Parathyroid adenoma (tissue), 2 donors: ENCODE data around the gene MPV17.

Source experiments
- H2AFZ ChIP-seq: fragments of 300-600 bp; sonication (generic); one replicate; pipeline ENCODE4 v1.7.0; 2017; ENCODE audit warnings: antibody characterized with exemption, mild to moderate bottlenecking
- H3K27ac ChIP-seq: fragments of 300-600 bp; sonication (generic); one replicate; pipeline ENCODE4 v1.7.0; 2017
- H3K27me3 ChIP-seq: fragments of 300-600 bp; sonication (generic); one replicate; pipeline ENCODE4 v1.7.0; 2017; ENCODE audit warnings: low read length; ENCODE audit not compliant: control insufficient read depth, insufficient read depth
- H3K36me3 ChIP-seq: fragments of 300-600 bp; sonication (generic); one replicate; pipeline ENCODE4 v1.7.0; 2017; ENCODE audit warnings: low read length; ENCODE audit not compliant: control insufficient read depth, insufficient read depth
- H3K4me1 ChIP-seq: fragments of 300-600 bp; sonication (generic); one replicate; pipeline ENCODE4 v1.7.0; 2017; ENCODE audit warnings: control low read depth
- H3K4me2 ChIP-seq: fragments of 300-600 bp; sonication (generic); one replicate; pipeline ENCODE4 v1.7.0; 2017; ENCODE audit warnings: low read length
- H3K4me3 ChIP-seq: fragments of 300-600 bp; sonication (generic); one replicate; pipeline ENCODE4 v1.7.0; 2017; ENCODE audit warnings: low read depth, low read length
- H3K79me2 ChIP-seq: fragments of 300-600 bp; sonication (generic); one replicate; pipeline ENCODE4 v1.7.0; 2017; ENCODE audit warnings: control low read depth
- H3K9ac ChIP-seq: fragments of 300-600 bp; sonication (generic); one replicate; pipeline ENCODE4 v1.7.0; 2017; ENCODE audit warnings: mild to moderate bottlenecking
- H3K9me3 ChIP-seq: fragments of 300-600 bp; sonication (generic); one replicate; pipeline ENCODE4 v1.7.0; 2017; ENCODE audit warnings: low read length; ENCODE audit not compliant: control insufficient read depth
- CTCF ChIP-seq: fragments of 300-600 bp; sonication (generic); IDR thresholded peaks from one replicate; pipeline ENCODE4 v1.7.0; 2017; ENCODE audit warnings: antibody characterized with exemption, mild to moderate bottlenecking
- donor health status: primary hyperparathyroidism.

Gene MPV17

GRCh38 chr2:27314709-27315108 is 8.2 kb downstream of the MPV17 start:
- Histone ChIP-seq H3K4me3 (no peak overlapping the region), H3K27ac (no peak overlapping the region), H3K36me3 (no peaks in the 10 kb centered on the region), H3K4me1 (no peaks in the 10 kb centered on the region), H3K9me3 (no peaks in the 10 kb centered on the region), H3K9ac (no peak overlapping the region), H2AFZ (no peak overlapping the region), H3K4me2 (no peak overlapping the region), H3K79me2 (peaks cover 3% of the 10 kb centered on the region), H3K27me3 (no peaks in the 10 kb centered on the region)
- TF ChIP-seq CTCF: no peak

- no peaks in the 10 kb centered on the region for H3K4me1 ChIP-seq
- no peaks in the 10 kb centered on the region for H3K27me3 ChIP-seq
Measured at GRCh38 chr2:27313882-27314645, 8.8 kb downstream of the MPV17 start.

GRCh38 chr2:27312152-27312551 is 10.7 kb downstream of the MPV17 start:
- H2AFZ ChIP-seq: no peak overlapping the region
- H3K27ac ChIP-seq: no peak overlapping the region
- H3K4me2 ChIP-seq: no peak overlapping the region
- H3K9me3 ChIP-seq: no peaks in the 10 kb centered on the region
- peaks cover 3% of the 10 kb centered on the region for H3K79me2 ChIP-seq
- H3K4me3 ChIP-seq: no peak overlapping the region
- H3K36me3 ChIP-seq: no peaks in the 10 kb centered on the region
- peaks cover 3% of the 10 kb centered on the region for H3K4me1 ChIP-seq
- peaks cover 5% of the 10 kb centered on the region for H3K27me3 ChIP-seq
- no peak overlapping the region for H3K9ac ChIP-seq
- TF ChIP-seq CTCF: no peak

More at GRCh38 chr2:27313882-27314645, 8.8 kb downstream of the MPV17 start:
- no peaks in the 10 kb centered on the region for H3K9me3 ChIP-seq
- no peak for TF ChIP-seq CTCF
- no peak overlapping the region for H3K4me3 ChIP-seq
- H3K36me3 ChIP-seq: no peaks in the 10 kb centered on the region
- H3K27ac ChIP-seq: no peak overlapping the region
- H3K9ac ChIP-seq: no peak overlapping the region
- no peak overlapping the region for H2AFZ ChIP-seq
- H3K79me2 ChIP-seq: peaks cover 3% of the 10 kb centered on the region
- no peak overlapping the region for H3K4me2 ChIP-seq

GRCh38 chr2:27309651-27310050 is 13.2 kb downstream of the MPV17 start:
- no peak overlapping the region for H3K9ac ChIP-seq
- no peak overlapping the region for H3K27ac ChIP-seq
- no peak overlapping the region for H3K4me3 ChIP-seq
- no peak overlapping the region for H2AFZ ChIP-seq
- no peak for TF ChIP-seq CTCF
- H3K36me3 ChIP-seq: no peaks in the 10 kb centered on the region
- H3K27me3 ChIP-seq: peaks cover 10% of the 10 kb centered on the region
- peaks cover 6% of the 10 kb centered on the region for H3K4me1 ChIP-seq
- H3K9me3 ChIP-seq: no peaks in the 10 kb centered on the region
- H3K79me2 ChIP-seq: no peaks in the 10 kb centered on the region
- no peak overlapping the region for H3K4me2 ChIP-seq

- H3K9ac ChIP-seq: no peak within 1 kb of the TSS
- H3K36me3 ChIP-seq: no peaks in the 10 kb centered on the region
Measured at GRCh38 chr2:27308359-27308881, 14.5 kb downstream of the MPV17 start, which contains the start of gene UCN. Gene UCN, minus strand, starts transcription at chr2:27308445. Its CDS starts 550 bp downstream, at chr2:27307895.

More at GRCh38 chr2:27308359-27308881, 14.5 kb downstream of the MPV17 start, which contains the start of gene UCN:
- H3K27me3 ChIP-seq: peaks cover 10% of the 10 kb centered on the region
- peaks cover 6% of the 10 kb centered on the region for H3K4me1 ChIP-seq
- H2AFZ ChIP-seq: no peak within 1 kb of the TSS
- H3K27ac ChIP-seq: no peak within 1 kb of the TSS
- TF ChIP-seq CTCF: no peak
- no peak within 1 kb of the TSS for H3K4me2 ChIP-seq
- H3K9me3 ChIP-seq: no peaks in the 10 kb centered on the region
- H3K79me2 ChIP-seq: no peaks in the 10 kb centered on the region
- no peak within 1 kb of the TSS for H3K4me3 ChIP-seq
